Caki2 (cell line): ENCODE results near the gene SLC35F1. TPM values are rescaled to one million over a fixed set of nuclear protein-coding genes. Genes with fewer than 3 reads are reported as not detected.
A peak's percentile ranks its signal among the peaks of the same experiment; 100 is the strongest.
"Not testable (repeated sequence)": the region's sequence is repeated elsewhere in the genome, so short reads cannot be mapped to it uniquely, and the experiment has no call there.

Experiments
- DNase-seq: peaks from one replicate; pipeline ENCODE4 v3.0.0-alpha.2; 2015; ENCODE audit warnings: low read depth
- in situ Hi-C: cut with HindIII; loops from 2 replicates; pipeline ENCODE4 v1.10.0; 2016; ENCODE audit warnings: low sequenced_read_pairs, low pct_unique_long_range_greater_than_20kb, mixed read lengths
- total RNA-seq: library from RNA; depleted of rRNA; stranded (reverse); fragments of >200 nt; shearing (Covaris generic); gene quantifications from 2 replicates; pipeline ENCODE4 v1.2.3, GENCODE V29; 2014; ENCODE audit warnings: low replicate concordance

SLC35F1 gene
- total RNA-seq, 1 experiment from 2014 or later = not detected

GRCh38 chr6:117919275-117919674, 12.2 kb downstream of the SLC35F1 start:
- no peak for DNase-seq
- in situ Hi-C loops = no loop called here

GRCh38 chr6:117919775-117920729, 13.0 kb downstream of the SLC35F1 start:
- no peak for DNase-seq
- in situ Hi-C loops = no loop called here

GRCh38 chr6:117924690-117925089, 17.6 kb downstream of the SLC35F1 start:
- in situ Hi-C loops = no loop called here
- DNase-seq = no peak

GRCh38 chr6:117927866-117928265, 20.8 kb downstream of the SLC35F1 start:
- in situ Hi-C loops = no loop called here
- no peak for DNase-seq

DNA sequence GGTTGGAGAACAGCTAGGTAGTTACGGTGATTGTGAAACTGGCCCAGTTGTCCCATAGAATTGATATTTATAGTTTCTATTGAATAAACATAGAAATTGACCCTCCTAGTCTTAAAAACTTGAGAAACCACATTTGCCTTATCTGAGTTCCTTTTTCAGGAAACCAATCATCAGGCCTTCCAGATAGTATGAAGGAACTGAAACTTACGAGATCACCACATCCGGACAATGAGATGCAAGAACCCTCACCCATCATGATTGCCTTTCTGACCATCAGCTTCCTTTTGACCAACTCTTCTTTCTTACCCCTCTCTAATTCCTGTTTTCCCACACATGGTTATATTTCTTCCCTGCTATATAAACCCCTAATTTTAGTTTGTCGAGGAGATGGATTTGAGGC, 21.8 kb downstream of the SLC35F1 start:
- DNase-seq = no peak
- in situ Hi-C loops = no loop called here

DNA sequence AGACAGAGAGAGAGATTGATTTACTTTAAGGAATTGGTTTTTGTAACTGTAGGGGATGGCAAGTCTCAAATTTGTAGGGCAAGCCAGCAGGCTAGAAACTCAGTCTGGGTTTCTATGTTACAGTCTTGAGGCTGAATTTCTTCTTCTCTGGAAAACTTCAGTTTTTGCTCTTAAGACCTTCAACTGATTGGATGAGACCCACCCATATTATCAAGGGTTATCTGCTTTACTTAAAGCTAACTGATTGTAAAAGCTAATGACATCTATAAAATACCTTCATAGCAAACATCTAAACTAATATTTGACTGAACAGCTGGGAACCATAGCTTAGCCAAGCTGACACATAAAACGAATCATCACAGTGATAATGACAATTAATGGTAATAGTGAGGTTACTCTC, 22.4 kb downstream of the SLC35F1 start:
- no peak for DNase-seq
- in situ Hi-C loops = no loop called here

- in situ Hi-C loops = no loop called here
- DNase-seq = no peak
Observed at GRCh38 chr6:117930645-117931044, 23.6 kb downstream of the SLC35F1 start.

DNA sequence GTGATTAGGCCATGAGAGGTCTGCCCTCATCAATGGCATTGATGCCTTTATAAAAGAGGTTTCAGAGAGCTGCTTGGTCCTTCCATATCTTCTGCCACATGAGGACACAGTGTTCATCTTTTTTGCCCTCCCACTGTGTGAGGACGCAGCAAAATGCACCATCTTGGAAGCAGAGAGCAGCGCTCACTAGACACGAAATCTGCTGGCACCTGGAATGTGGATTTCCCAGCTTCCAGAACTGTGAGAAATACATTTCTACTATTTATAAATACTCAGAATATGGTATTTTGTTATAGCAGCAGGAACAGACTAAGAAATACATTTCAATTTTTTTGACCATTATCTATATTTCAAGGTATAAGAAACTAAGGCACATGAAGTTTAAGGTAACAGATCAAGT, 24.9 kb downstream of the SLC35F1 start:
- in situ Hi-C loops = no loop called here

GRCh38 chr6:117932676-117933075, 25.6 kb downstream of the SLC35F1 start:
- no peak for DNase-seq
- in situ Hi-C loops = no loop called here

More for the DNA sequence above, 24.9 kb downstream of the SLC35F1 start:
- DNase-seq = no peak

GRCh38 chr6:117933471-117933870, 26.4 kb downstream of the SLC35F1 start:
- DNase-seq = no peak
- in situ Hi-C loops = no loop called here

GRCh38 chr6:117938311-117938995, 31.4 kb downstream of the SLC35F1 start:
- DNase-seq = peak; percentile 20

DNA sequence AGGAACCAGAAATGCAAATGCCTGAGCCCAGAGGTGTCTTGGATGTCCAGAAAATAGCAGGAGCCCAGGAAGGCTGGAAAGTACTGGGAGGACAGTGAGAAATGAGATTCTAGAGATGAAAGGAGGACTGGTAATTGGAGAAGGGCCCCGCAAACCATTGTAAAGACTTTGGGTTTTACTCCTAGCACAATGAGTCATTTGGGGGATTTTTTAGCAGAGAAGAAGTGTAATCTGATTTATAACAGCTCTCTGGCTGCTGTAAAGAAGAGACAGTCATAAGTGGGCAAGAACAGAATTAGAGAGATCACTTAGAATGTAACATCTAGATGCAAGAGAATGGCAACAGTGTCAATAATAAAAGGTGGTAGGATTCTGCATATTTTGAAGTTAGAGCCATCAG, 40.2 kb downstream of the SLC35F1 start:
- in situ Hi-C loops = no loop called here
- no peak for DNase-seq

More at GRCh38 chr6:117938311-117938995, 31.4 kb downstream of the SLC35F1 start:
- in situ Hi-C loops = no loop called here

DNA sequence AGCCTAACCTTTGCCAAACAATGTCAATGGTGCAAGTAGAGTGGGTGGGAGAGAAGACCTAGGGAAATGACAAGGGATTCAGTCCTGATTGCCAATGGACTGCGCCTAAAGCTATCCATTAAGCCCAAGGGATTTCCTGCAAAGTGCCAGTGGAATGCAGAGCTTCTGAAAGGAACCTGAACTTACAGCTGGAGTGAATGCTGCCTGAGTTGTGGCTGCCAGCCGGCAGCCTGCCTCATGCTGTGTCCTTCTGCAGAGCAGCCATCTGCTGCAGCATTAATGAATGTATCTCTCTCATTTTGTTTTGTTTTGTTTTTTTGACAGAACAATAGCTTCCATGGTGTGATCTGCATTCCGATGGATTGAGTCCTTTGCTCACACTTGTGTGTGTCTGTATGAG, 44.7 kb downstream of the SLC35F1 start:
- in situ Hi-C loops = no loop called here
- DNase-seq = no peak

GRCh38 chr6:117955684-117956256, 48.7 kb downstream of the SLC35F1 start:
- DNase-seq = no peak
- in situ Hi-C loops = no loop called here

DNA sequence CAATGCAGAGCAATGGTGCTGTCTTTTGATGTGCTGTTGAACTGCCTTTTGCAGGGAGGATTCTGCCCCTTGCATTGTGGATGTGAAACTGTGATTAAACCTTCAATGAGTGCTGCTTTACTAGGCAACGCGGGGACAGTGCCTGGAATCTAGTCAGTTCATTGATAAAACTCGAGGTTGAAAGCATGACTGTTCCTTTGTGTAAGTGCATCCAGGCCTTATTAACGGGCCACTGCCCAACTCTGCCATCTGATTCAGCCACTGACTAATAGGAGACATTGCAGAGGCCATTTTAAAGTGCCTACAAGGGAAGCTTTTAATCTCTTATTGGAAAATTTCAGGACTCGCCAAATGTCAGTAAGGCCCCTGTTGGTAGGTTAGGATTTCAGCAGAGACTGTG, 49.3 kb downstream of the SLC35F1 start:
- no peak for DNase-seq
- in situ Hi-C loops = no loop called here

- no peak for DNase-seq
- in situ Hi-C loops = no loop called here
Observed at GRCh38 chr6:117958536-117958935, 51.5 kb downstream of the SLC35F1 start.

DNA sequence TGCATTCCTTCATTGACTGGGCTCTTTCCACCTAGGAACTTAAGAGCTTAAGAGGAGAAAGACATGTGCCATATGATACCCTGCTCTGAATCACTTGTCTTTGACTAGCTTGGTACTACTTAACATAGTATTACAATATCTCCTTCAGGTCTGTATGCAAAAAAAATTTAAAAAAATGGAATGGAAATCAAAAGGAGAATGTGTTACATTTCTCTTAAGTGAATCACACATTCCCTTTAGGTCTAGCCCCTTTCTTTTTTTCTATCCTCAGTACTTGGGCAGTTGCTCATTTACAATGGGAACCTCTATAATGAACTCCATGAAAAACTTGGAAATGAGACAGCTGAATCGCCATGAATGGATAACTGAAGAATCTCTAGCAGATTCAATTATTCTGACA, 53.8 kb downstream of the SLC35F1 start:
- in situ Hi-C loops = no loop called here
- DNase-seq = no peak

- no peak for DNase-seq
- in situ Hi-C loops = no loop called here
Observed at GRCh38 chr6:117961301-117961700, 54.2 kb downstream of the SLC35F1 start.

GRCh38 chr6:117965763-117966162, 58.7 kb downstream of the SLC35F1 start:
- DNase-seq, in situ Hi-C loops: not testable (repeated sequence)
